B cell (primary cell): Measurements from ENCODE around the gene KLF11. TPM values are rescaled to one million over a fixed set of nuclear protein-coding genes. Genes with fewer than 3 reads are reported as not detected.

Source experiments
- ATAC-seq: fragments of 200-7000 bp; cut with Tn5 transposase; one replicate; pipeline ENCODE4 v1.10.0; 2021; ENCODE audit warnings: low read depth, mild to moderate bottlenecking, moderate number of reproducible peaks, moderate library complexity
- CTCF ChIA-PET: fragments of 350-600 bp; sonication (Branson Sonifier 250); formaldehyde crosslinking; loops from one replicate; lab custom pipeline; 2021; ENCODE audit warnings: antibody characterized with exemption, inconsistent platforms; lab: Charles Lee
- POLR2A ChIA-PET: fragments of 350-600 bp; sonication (Branson Sonifier 250); formaldehyde crosslinking; loops from one replicate; lab custom pipeline; 2021; ENCODE audit warnings: antibody characterized with exemption; lab: Charles Lee
- DNase-seq: peaks from one replicate; pipeline ENCODE4 v3.0.0; 2013
- H2AFZ ChIP-seq: 2 replicates; pipeline ENCODE4 v1.6.1; 2012; ENCODE audit warnings: mild to moderate bottlenecking, low read depth, low read length; ENCODE audit not compliant: insufficient read depth, poor library complexity, severe bottlenecking
- H3K27ac ChIP-seq, 2 donors: 1 replicate in 1 of 2; 2 replicates in 1 of 2; pipeline ENCODE4 v1.5.1; 2012 to 2013; ENCODE audit warnings: low read length in 2 of 2, mild to moderate bottlenecking in 2 of 2, moderate library complexity in 1 of 2
- H3K27me3 ChIP-seq, 4 experiments: fragments of 200-600 bp in 1 of 4; sonication (generic) in 1 of 4; replicated peaks in 1 of 4; 1 replicate in 2 of 4; 2 replicates in 2 of 4; pipeline versions ENCODE4 v1.6.1 to v1.7.0; 2013 to 2016; ENCODE audit warnings: low read length in 3 of 4, mild to moderate bottlenecking in 2 of 4, mixed read lengths in 1 of 4, moderate library complexity in 1 of 4; ENCODE audit not compliant: insufficient read depth in 4 of 4, control insufficient read depth in 3 of 4; ENCODE audit errors: control extremely low read depth in 1 of 4
- H3K36me3 ChIP-seq, 2 experiments: replicated peaks in 1 of 2; 1 replicate in 1 of 2; 2 replicates in 1 of 2; pipeline versions ENCODE4 v1.6.1 to v1.7.1; 2013; ENCODE audit warnings: low read length in 1 of 2; ENCODE audit not compliant: insufficient read depth in 2 of 2, control insufficient read depth in 1 of 2; ENCODE audit errors: control extremely low read depth in 1 of 2, extremely low read depth in 1 of 2
- H3K4me1 ChIP-seq, 2 donors: fragments of 200-600 bp in 1 of 2; sonication (generic) in 1 of 2; 1 replicate in 1 of 2; 2 replicates in 1 of 2; pipeline versions ENCODE4 v1.5.1 to v1.6.1; 2013 to 2017; ENCODE audit warnings: low read length in 2 of 2; ENCODE audit not compliant: control insufficient read depth in 2 of 2, insufficient read depth in 2 of 2
- H3K4me2 ChIP-seq: replicated peaks from 2 replicates; pipeline ENCODE3; 2012; ENCODE audit warnings: mild to moderate bottlenecking, low read depth, low read length; ENCODE audit not compliant: poor library complexity, severe bottlenecking
- H3K4me3 ChIP-seq, 5 experiments: fragments of 200-600 bp in 1 of 5; sonication (generic) in 1 of 5; 1 replicate in 3 of 5; 2 replicates in 2 of 5; pipeline versions ENCODE4 v1.5.1 to v1.7.0; 2011 to 2016; ENCODE audit warnings: low read length in 4 of 5, mild to moderate bottlenecking in 4 of 5, low read depth in 2 of 5, control low read depth in 1 of 5, moderate library complexity in 1 of 5; ENCODE audit not compliant: insufficient read depth in 1 of 5; ENCODE audit errors: control extremely low read depth in 1 of 5, extremely low read depth in 1 of 5
- H3K79me2 ChIP-seq: fragments of 200-600 bp; sonication (generic); one replicate; pipeline ENCODE4 v1.6.0; 2016; ENCODE audit warnings: low read length; ENCODE audit not compliant: control insufficient read depth, insufficient read depth
- H3K9ac ChIP-seq: fragments of 200-600 bp; sonication (generic); 2 replicates; pipeline ENCODE4 v1.6.1; 2017; ENCODE audit warnings: mild to moderate bottlenecking, low read length, moderate library complexity
- H3K9me3 ChIP-seq, 3 donors: one replicate each; pipeline versions ENCODE4 v1.6.1 to v1.7.1; 2013; ENCODE audit warnings: low read length in 2 of 3; ENCODE audit not compliant: control insufficient read depth in 2 of 3, insufficient read depth in 1 of 3; ENCODE audit errors: control extremely low read depth in 1 of 3
- H4K20me1 ChIP-seq: 2 replicates; pipeline ENCODE4 v1.6.0; 2012; ENCODE audit warnings: mild to moderate bottlenecking, low read length; ENCODE audit not compliant: insufficient read depth, control insufficient read depth, poor library complexity, severe bottlenecking
- H3K27ac Mint-ChIP-seq: one replicate; pipeline ENCODE4 v1.8.0; 2021; ENCODE audit warnings: mixed read lengths
- H3K27me3 Mint-ChIP-seq: one replicate; pipeline ENCODE4 v1.8.0; 2021; ENCODE audit warnings: mixed read lengths
- H3K4me1 Mint-ChIP-seq: one replicate; pipeline ENCODE4 v1.8.0; 2021; ENCODE audit warnings: mixed read lengths
- H3K4me3 Mint-ChIP-seq: one replicate; pipeline ENCODE4 v1.8.0; 2021; ENCODE audit warnings: mixed read lengths
- H3K9me3 Mint-ChIP-seq: one replicate; pipeline ENCODE4 v1.8.0; 2022; ENCODE audit warnings: mixed read lengths; ENCODE audit not compliant: insufficient read depth
- CTCF ChIP-seq: fragments of 200-600 bp; IDR thresholded peaks from one replicate; pipeline ENCODE4 v1.8.0; 2022; ENCODE audit warnings: antibody characterized with exemption, mild to moderate bottlenecking
- EZH2 ChIP-seq: IDR thresholded peaks from 2 replicates; pipeline ENCODE4 v1.6.1; 2012; ENCODE audit warnings: borderline replicate concordance, low read depth, mild to moderate bottlenecking, moderate library complexity, low read length; ENCODE audit not compliant: insufficient read depth, poor library complexity, severe bottlenecking
- WGBS: methylation state at CpG from one replicate; pipeline ENCODE4 v1.1.5; 2013; ENCODE audit warnings: missing lambda C conversion rate; ENCODE audit not compliant: insufficient coverage; 5-methylcytosine and 5-hydroxymethylcytosine counted together
- intact Hi-C: fragments of 100-400 bp; cut with micrococcal nuclease; formaldehyde crosslinking; loops from one replicate; pipeline ENCODE4 v1.10.0; 2022
- polyA plus RNA-seq: library from polyadenylated mRNA; depleted of rRNA; stranded (reverse); fragments of >200 nt; gene quantifications from 2 replicates; pipeline ENCODE4 v1.2.3, GENCODE V29; 2012
- total RNA-seq, 2 donors: library from RNA; stranded (reverse); fragments of 120-200 nt in 1 of 2; gene quantifications; 1 replicate in 1 of 2; 2 replicates in 1 of 2; pipeline versions ENCODE4 v1.2.3 to v1.2.4, GENCODE V29; 2013 to 2022

Gene KLF11
- total and polyA plus RNA-seq, 2 donors (not counting 1 experiment from before 2014, with no cell fraction given): 20.8 to 48.4 TPM

DNA sequence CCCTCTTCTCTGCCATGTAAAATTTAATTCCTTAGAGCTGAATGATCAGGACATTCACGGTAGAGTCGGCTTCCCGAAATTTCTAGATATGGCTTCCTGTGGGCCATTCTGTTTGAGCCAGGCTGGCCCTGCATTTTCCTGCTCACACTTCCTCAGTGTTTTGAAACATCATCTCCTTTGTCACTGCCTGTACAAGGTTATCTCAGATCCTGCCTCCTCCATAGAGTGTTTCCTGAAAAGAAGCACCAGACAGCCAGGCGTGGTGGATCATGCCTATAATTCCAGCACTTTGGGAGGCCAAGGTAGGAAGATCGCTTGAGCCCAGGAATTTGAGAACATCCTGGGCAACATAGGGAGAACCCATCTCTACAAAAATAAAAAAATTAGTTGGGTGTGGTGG lies 48.3 kb upstream of the KLF11 start:
- CTCF ChIA-PET: interaction anchor here (1.4 to 2.2 kb wide), 3 partner anchors 9 to 37 kb away, joined by 3 to 19 read pairs (median 4); no protein-coding TSS in a partner anchor
- ATAC-seq: no peak
- H3K27ac Mint-ChIP-seq: no peak overlapping the region

DNA sequence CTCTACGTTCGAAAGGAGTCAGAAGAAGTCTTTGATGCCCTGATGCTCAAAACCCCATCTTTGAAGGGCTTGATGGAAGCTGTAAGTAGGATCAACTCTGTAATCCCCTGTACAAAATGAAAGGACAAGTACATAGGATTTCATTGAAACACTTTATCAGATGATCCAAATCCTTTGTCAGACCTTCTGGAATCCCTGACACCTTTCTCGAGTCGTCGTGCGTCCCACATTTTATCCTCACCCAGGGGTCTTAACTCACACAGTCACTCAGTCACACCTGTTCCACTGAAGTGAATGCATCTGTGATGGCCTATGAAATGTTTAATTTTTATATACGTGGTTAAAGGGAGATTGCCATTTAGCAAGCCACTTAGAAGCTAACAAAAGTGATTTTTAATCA lies 47.0 kb upstream of the KLF11 start:
- H3K79me2 ChIP-seq: no peaks in the 10 kb centered on the region
- H3K27ac Mint-ChIP-seq: no peak overlapping the region
- no peaks in the 10 kb centered on the region for H3K9me3 Mint-ChIP-seq
- H3K27me3 Mint-ChIP-seq: no peaks in the 10 kb centered on the region
- H3K9ac ChIP-seq: no peak overlapping the region
- WGBS: no CpG with 5 or more reads among the region's 7 CpGs
- DNase-seq (no peak), ATAC-seq (no peak)
- no peaks in the 10 kb centered on the region for H3K4me1 ChIP-seq
- H3K4me1 Mint-ChIP-seq: no peaks in the 10 kb centered on the region
- CTCF ChIA-PET: interaction anchor here (1.4 to 2.2 kb wide), 3 partner anchors 10 to 38 kb away, joined by 3 to 19 read pairs (median 4); no protein-coding TSS in a partner anchor
- intact Hi-C loops: no loop called here
- peaks cover 0 to 3% (median 0%) of the 10 kb centered on the region in 3 donors for H3K9me3 ChIP-seq
- H3K27me3 ChIP-seq: no peaks in the 10 kb centered on the region
- H3K36me3 ChIP-seq: no peaks in the 10 kb centered on the region
- TF ChIP-seq EZH2 (no peak), CTCF (no peak)
- no peak overlapping the region for H3K27ac ChIP-seq
- no peaks in the 10 kb centered on the region for H4K20me1 ChIP-seq
- H3K4me3 Mint-ChIP-seq: no peak overlapping the region
- H2AFZ ChIP-seq: no peak overlapping the region
- POLR2A ChIA-PET: no interaction called here
- H3K4me3 ChIP-seq: no peak overlapping the region
- no peak overlapping the region for H3K4me2 ChIP-seq

More for the DNA sequence above, 48.3 kb upstream of the KLF11 start:
- no peak for TF ChIP-seq CTCF
- no peak for TF ChIP-seq EZH2
- Histone ChIP-seq H4K20me1 (no peaks in the 10 kb centered on the region), H3K27me3 (no peaks in the 10 kb centered on the region), H3K4me1 (no peaks in the 10 kb centered on the region), H3K4me3 (no peak overlapping the region), H3K27ac (no peak overlapping the region), H3K9ac (no peak overlapping the region), H3K4me2 (no peak overlapping the region), H3K79me2 (no peaks in the 10 kb centered on the region), H3K36me3 (no peaks in the 10 kb centered on the region), H3K9me3 (peaks cover 0 to 3% (median 0%) of the 10 kb centered on the region in 3 donors), H2AFZ (no peak overlapping the region)
- Mint-ChIP-seq H3K4me1 (no peaks in the 10 kb centered on the region), H3K27me3 (no peaks in the 10 kb centered on the region), H3K9me3 (no peaks in the 10 kb centered on the region), H3K4me3 (no peak overlapping the region)
- DNase-seq: no peak
- intact Hi-C loops: no loop called here
- POLR2A ChIA-PET: no interaction called here
- 92% methylated on average over 4 of the region's 5 CpGs for WGBS
